OCI-LY3 (cell line): ENCODE data around the gene CELF5.

Experiments
- H2AFZ ChIP-seq: fragments of 200-600, 300-600 bp; shearing (Covaris generic); 2 replicates; pipeline ENCODE4 v1.6.0; 2014; ENCODE audit warnings: antibody characterized with exemption, low read depth, low read length
- H3K27ac ChIP-seq: fragments of 200-600, 300-600 bp; sonication (generic); 2 replicates; pipeline ENCODE4 v1.5.1; 2014; ENCODE audit warnings: mild to moderate bottlenecking, low read length, moderate library complexity, mixed read lengths
- H3K27me3 ChIP-seq: fragments of 200-600, 300-600 bp; sonication (generic); 2 replicates; pipeline ENCODE4 v1.6.1; 2014; ENCODE audit warnings: low read depth, low read length, mixed read lengths
- H3K36me3 ChIP-seq: fragments of 200-600, 300-600 bp; sonication (generic); replicated peaks from 2 replicates; pipeline ENCODE3; 2014; ENCODE audit warnings: low read depth, low read length, mixed read lengths
- H3K4me1 ChIP-seq: fragments of 300-600, 200-600 bp; sonication (generic); 2 replicates; pipeline ENCODE4 v1.6.1; 2014; ENCODE audit warnings: low read length, mixed read lengths
- H3K4me2 ChIP-seq: fragments of 200-600, 300-600 bp; sonication (generic); 2 replicates; pipeline ENCODE4 v1.6.1; 2014; ENCODE audit warnings: low read length, mixed read lengths
- H3K4me3 ChIP-seq: fragments of 300-600, 200-600 bp; sonication (generic); 2 replicates; pipeline ENCODE4 v1.5.1; 2014; ENCODE audit warnings: antibody characterized with exemption, mild to moderate bottlenecking, low read length, moderate library complexity
- H3K79me2 ChIP-seq: fragments of 300-600, 200-600 bp; shearing (Covaris generic); 2 replicates; pipeline ENCODE4 v1.6.1; 2014; ENCODE audit warnings: mild to moderate bottlenecking, low read length, mixed read lengths
- H3K9ac ChIP-seq: fragments of 300-600, 200-600 bp; shearing (Covaris generic); 2 replicates; pipeline ENCODE4 v1.6.0; 2014; ENCODE audit warnings: mild to moderate bottlenecking, low read length, moderate library complexity
- H3K9me3 ChIP-seq: fragments of 200-600, 300-600 bp; shearing (Covaris generic); 2 replicates; pipeline ENCODE4 v1.6.1; 2014; ENCODE audit warnings: low read length, mixed read lengths; ENCODE audit not compliant: insufficient read depth
- H4K20me1 ChIP-seq: fragments of 200-600, 300-600 bp; sonication (generic); 2 replicates; pipeline ENCODE4 v1.6.1; 2016; ENCODE audit warnings: low read length, mixed read lengths; ENCODE audit not compliant: insufficient read depth
- CTCF ChIP-seq: fragments of 200-600, 300-600 bp; sonication (generic); IDR thresholded peaks from 2 replicates; pipeline ENCODE4 v1.5.1; 2014; ENCODE audit warnings: antibody characterized with exemption, low read length, low read depth
- EZH2phosphoT487 ChIP-seq: fragments of 200-600 bp; shearing (Covaris generic); IDR thresholded peaks from 2 replicates; pipeline ENCODE4 v1.6.1; 2018; ENCODE audit warnings: antibody characterized with exemption, mixed run types, low read depth

CELF5 gene

GRCh38 chr19:3183721-3184641 is 40.5 kb upstream of the CELF5 start:
- Histone ChIP-seq H3K36me3 (peaks cover 11% of the 10 kb centered on the region), H3K4me3 (peak overlapping the region; percentile 96), H3K9me3 (no peaks in the 10 kb centered on the region), H3K27ac (no peak overlapping the region), H3K4me1 (peaks cover 35% of the 10 kb centered on the region), H3K27me3 (no peaks in the 10 kb centered on the region), H2AFZ (no peak overlapping the region), H3K79me2 (peaks cover 33% of the 10 kb centered on the region), H4K20me1 (peaks cover 25% of the 10 kb centered on the region), H3K9ac (no peak overlapping the region), H3K4me2 (peak overlapping the region; percentile 86)
- TF ChIP-seq CTCF (no peak), EZH2phosphoT487 (no peak)

- peaks cover 30% of the 10 kb centered on the region for H3K4me1 ChIP-seq
Measured at GRCh38 chr19:3184847-3185460, 39.5 kb upstream of the CELF5 start.

GRCh38 chr19:3185461-3186159 is 38.9 kb upstream of the CELF5 start, which contains the start of gene NCLN:
NCLN (plus strand) TSS chr19:3185930; CDS start chr19:3186031, 101 bp downstream.
- peaks cover 41% of the 10 kb centered on the region for H4K20me1 ChIP-seq
- peak within 1 kb of the TSS; percentile 81 for H3K27ac ChIP-seq
- TF ChIP-seq EZH2phosphoT487, result no peak
- no peak for TF ChIP-seq CTCF
- H3K4me3 ChIP-seq, result peak within 1 kb of the TSS; percentile 96
- H3K4me1 ChIP-seq, result peaks cover 24% of the 10 kb centered on the region
- no peaks in the 10 kb centered on the region for H3K27me3 ChIP-seq
- peak within 1 kb of the TSS; percentile 99 for H3K4me2 ChIP-seq
- H3K9ac ChIP-seq, result peak within 1 kb of the TSS; percentile 88
- H3K36me3 ChIP-seq, result peaks cover 14% of the 10 kb centered on the region
- peak within 1 kb of the TSS; percentile 99 for H2AFZ ChIP-seq
- peaks cover 49% of the 10 kb centered on the region for H3K79me2 ChIP-seq
- no peaks in the 10 kb centered on the region for H3K9me3 ChIP-seq

More at GRCh38 chr19:3184847-3185460, 39.5 kb upstream of the CELF5 start:
- Histone ChIP-seq H3K4me3 (peak overlapping the region; percentile 96), H3K4me2 (peak overlapping the region; percentile 86), H3K79me2 (peaks cover 42% of the 10 kb centered on the region), H2AFZ (peak overlapping the region; percentile 99), H3K36me3 (peaks cover 12% of the 10 kb centered on the region), H3K27me3 (no peaks in the 10 kb centered on the region), H3K9ac (peak overlapping the region; percentile 84), H3K9me3 (no peaks in the 10 kb centered on the region), H4K20me1 (peaks cover 34% of the 10 kb centered on the region), H3K27ac (peak overlapping the region; percentile 81)
- TF ChIP-seq EZH2phosphoT487, result no peak
- TF ChIP-seq CTCF, result no peak
